ENCODE data around the gene APPBP2. TPM values are rescaled to one million over a fixed set of nuclear protein-coding genes. Genes with fewer than 3 reads are reported as not detected.

Gene APPBP2
- total RNA-seq, 2 experiments from 2014 or later, result 18.5 to 18.7 TPM

GRCh38 chr17:60539807-60540206, 13.8 kb upstream of the APPBP2 start:
- Histone ChIP-seq H3K4me3 (ENCODE audit: low read length) (no peak overlapping the region), H3K36me3 (ENCODE audit: insufficient read depth, low read length) (no peaks in the 10 kb centered on the region), H3K27me3 (ENCODE audit: control insufficient read depth in 1 of 2, insufficient read depth in 2 of 2, low read length in 2 of 2) (no peaks in the 10 kb centered on the region), H3K27ac (ENCODE audit: low read depth in 1 of 2, low read length in 2 of 2) (no peak overlapping the region), H3K9me3 (ENCODE audit: control insufficient read depth in 1 of 2, insufficient read depth in 1 of 2, low read length in 2 of 2) (no peaks in the 10 kb centered on the region), H3K4me1 (ENCODE audit: insufficient read depth, low read length) (no peaks in the 10 kb centered on the region)
- no peak for TF ChIP-seq CTCF (IDR thresholded peaks at IDR 0.05)
- H3K27ac Mint-ChIP-seq, result no peak overlapping the region
- intact Hi-C loops (cut with DNase I, micrococcal nuclease), result no loop called here
- ATAC-seq (ENCODE audit: poor library complexity) (no peak), DNase-seq (no peak)
- no peaks in the 10 kb centered on the region for H3K4me1 Mint-ChIP-seq (ENCODE audit: low read depth)
- H3K36me3 Mint-ChIP-seq (ENCODE audit: low read depth), result no peaks in the 10 kb centered on the region
- ChIA-PET POLR2A (no interaction called here), CTCF (interaction anchor here (0.6 kb wide), 1 partner anchor 389 kb away, joined by 4 read pairs; no protein-coding TSS in a partner anchor)
- no peak overlapping the region for H3K4me3 Mint-ChIP-seq
- no peaks in the 10 kb centered on the region for H3K9me3 Mint-ChIP-seq
- H3K27me3 Mint-ChIP-seq, result no peaks in the 10 kb centered on the region

GRCh38 chr17:60538726-60539125, 12.7 kb upstream of the APPBP2 start:
- no peak overlapping the region for H3K4me3 ChIP-seq (ENCODE audit: low read length)
- DNase-seq, result no peak
- H3K36me3 ChIP-seq (ENCODE audit: insufficient read depth, low read length), result no peaks in the 10 kb centered on the region
- CTCF ChIA-PET, result no interaction called here
- Mint-ChIP-seq H3K4me3 (no peak overlapping the region), H3K9me3 (no peaks in the 10 kb centered on the region), H3K27ac (no peak overlapping the region), H3K27me3 (no peaks in the 10 kb centered on the region), H3K36me3 (ENCODE audit: low read depth) (no peaks in the 10 kb centered on the region), H3K4me1 (ENCODE audit: low read depth) (no peaks in the 10 kb centered on the region)
- no peaks in the 10 kb centered on the region for H3K9me3 ChIP-seq (ENCODE audit: control insufficient read depth in 1 of 2, insufficient read depth in 1 of 2, low read length in 2 of 2)
- no peak for TF ChIP-seq CTCF (IDR thresholded peaks at IDR 0.05)
- H3K4me1 ChIP-seq (ENCODE audit: insufficient read depth, low read length), result no peaks in the 10 kb centered on the region
- no peak overlapping the region for H3K27ac ChIP-seq (ENCODE audit: low read depth in 1 of 2, low read length in 2 of 2)
- intact Hi-C loops (cut with DNase I, micrococcal nuclease), result no loop called here
- POLR2A ChIA-PET, result no interaction called here
- H3K27me3 ChIP-seq (ENCODE audit: control insufficient read depth in 1 of 2, insufficient read depth in 2 of 2, low read length in 2 of 2), result no peaks in the 10 kb centered on the region
- no peak for ATAC-seq (ENCODE audit: poor library complexity)

- no peak overlapping the region for H3K27ac Mint-ChIP-seq
- CTCF ChIA-PET, result interaction anchor here (0.6 kb wide), 1 partner anchor 1903 kb away, joined by 4 read pairs; no protein-coding TSS in a partner anchor
- no peaks in the 10 kb centered on the region for H3K9me3 ChIP-seq (ENCODE audit: control insufficient read depth in 1 of 2, insufficient read depth in 1 of 2, low read length in 2 of 2)
Observed at GRCh38 chr17:60535382-60536279, 9.6 kb upstream of the APPBP2 start.

More at GRCh38 chr17:60535382-60536279, 9.6 kb upstream of the APPBP2 start:
- no peak overlapping the region for H3K27ac ChIP-seq (ENCODE audit: low read depth in 1 of 2, low read length in 2 of 2)
- H3K36me3 ChIP-seq (ENCODE audit: insufficient read depth, low read length), result no peaks in the 10 kb centered on the region
- Mint-ChIP-seq H3K27me3 (no peaks in the 10 kb centered on the region), H3K9me3 (no peaks in the 10 kb centered on the region), H3K4me3 (no peak overlapping the region), H3K4me1 (ENCODE audit: low read depth) (no peaks in the 10 kb centered on the region), H3K36me3 (ENCODE audit: low read depth) (no peaks in the 10 kb centered on the region)
- no peak overlapping the region for H3K4me3 ChIP-seq (ENCODE audit: low read length)
- intact Hi-C loops (cut with DNase I, micrococcal nuclease), result no loop called here
- no peaks in the 10 kb centered on the region for H3K4me1 ChIP-seq (ENCODE audit: insufficient read depth, low read length)
- ATAC-seq (ENCODE audit: poor library complexity), result no peak
- no peak for TF ChIP-seq CTCF (IDR thresholded peaks at IDR 0.05)
- H3K27me3 ChIP-seq (ENCODE audit: control insufficient read depth in 1 of 2, insufficient read depth in 2 of 2, low read length in 2 of 2), result no peaks in the 10 kb centered on the region
- POLR2A ChIA-PET, result no interaction called here
- no peak for DNase-seq

All from CD4-positive, alpha-beta T cell (primary cell).